GM19455 (cell line): ENCODE measurements around the gene CLRN1.

Source experiments
- ATAC-seq: cut with Tn5 transposase; IDR thresholded peaks from one replicate; pipeline ENCODE4 v1.9.1; 2021; ENCODE audit not compliant: unreplicated experiment

CLRN1 gene

GRCh38 chr3:150925751-150926201 lies 46.8 kb downstream of the CLRN1 start:
- peak; percentile 91 for ATAC-seq

- no peak for ATAC-seq
Measured at GRCh38 chr3:150922611-150923010, 49.9 kb downstream of the CLRN1 start.

- ATAC-seq = no peak
Measured at GRCh38 chr3:150921209-150921608, 51.3 kb downstream of the CLRN1 start.

GRCh38 chr3:150920236-150920635 lies 52.3 kb downstream of the CLRN1 start:
- ATAC-seq = no peak

GRCh38 chr3:150917951-150918350 lies 54.6 kb downstream of the CLRN1 start:
- ATAC-seq = no peak

- no peak for ATAC-seq
Measured at GRCh38 chr3:150913133-150913922, 59.2 kb downstream of the CLRN1 start.

- peak; percentile 77 for ATAC-seq
Measured at GRCh38 chr3:150912501-150912900, 60.0 kb downstream of the CLRN1 start.

- ATAC-seq = no peak
Measured at GRCh38 chr3:150911771-150912170, 60.8 kb downstream of the CLRN1 start.

GRCh38 chr3:150906461-150906860 lies 66.1 kb downstream of the CLRN1 start:
- no peak for ATAC-seq

GRCh38 chr3:150905746-150906145 lies 66.8 kb downstream of the CLRN1 start:
- ATAC-seq = no peak

GRCh38 chr3:150905339-150905738 lies 67.2 kb downstream of the CLRN1 start, which contains the start of gene MINDY4B:
Gene MINDY4B (minus strand): TSS chr3:150905439. CDS start chr3:150905439, 0 bp downstream.
- ATAC-seq = no peak

GRCh38 chr3:150902988-150903387 lies 69.5 kb downstream of the CLRN1 start:
- ATAC-seq = no peak

GRCh38 chr3:150901793-150902192 lies 70.7 kb downstream of the CLRN1 start:
- no peak for ATAC-seq

- no peak for ATAC-seq
Measured at GRCh38 chr3:150899141-150899540, 73.4 kb downstream of the CLRN1 start.

- ATAC-seq = no peak
Measured at GRCh38 chr3:150898046-150898754, 74.3 kb downstream of the CLRN1 start.

GRCh38 chr3:150897592-150897991 lies 74.9 kb downstream of the CLRN1 start:
- no peak for ATAC-seq

GRCh38 chr3:150890831-150891230 lies 81.7 kb downstream of the CLRN1 start:
- ATAC-seq = no peak

GRCh38 chr3:150890295-150890694 lies 82.2 kb downstream of the CLRN1 start:
- no peak for ATAC-seq

GRCh38 chr3:150889106-150889505 lies 83.4 kb downstream of the CLRN1 start:
- no peak for ATAC-seq

GRCh38 chr3:150887031-150887430 lies 85.5 kb downstream of the CLRN1 start:
- ATAC-seq = no peak

GRCh38 chr3:150885535-150885934 lies 87.0 kb downstream of the CLRN1 start:
- no peak for ATAC-seq

- no peak for ATAC-seq
Measured at GRCh38 chr3:150878996-150879575, 93.4 kb downstream of the CLRN1 start.
